ENCODE data around the gene MRPS15. TPM values are rescaled to one million over a fixed set of nuclear protein-coding genes. Genes with fewer than 3 reads are reported as not detected.

MRPS15 gene
- total RNA-seq, 1 experiment from 2014 or later = 213 TPM

- H3K4me3 ChIP-seq (ENCODE audit: low read length) = no peak overlapping the region
- peaks cover 40% of the 10 kb centered on the region for H3K27me3 ChIP-seq (ENCODE audit: low read length)
- ChIA-PET CTCF (no interaction called here), POLR2A (ENCODE audit: unreplicated experiment) (no interaction called here)
- H3K27ac ChIP-seq (ENCODE audit: low read length) = no peak overlapping the region
- no TSS peak for BruUV-seq (replicated peaks)
- no peaks in the 10 kb centered on the region for H4K20me1 ChIP-seq (ENCODE audit: low read length)
- no peak overlapping the region for H3K9ac ChIP-seq (ENCODE audit: low read length)
- TF ChIP-seq EZH2phosphoT487 (IDR thresholded peaks at IDR 0.05; ENCODE audit: borderline replicate concordance, low read length) = no peak
- H3K4me1 ChIP-seq (ENCODE audit: insufficient read depth, low read length) = no peaks in the 10 kb centered on the region
- no peaks in the 10 kb centered on the region for H3K79me2 ChIP-seq (ENCODE audit: low read length)
- H3F3A ChIP-seq (ENCODE audit: low read length, unreplicated experiment) = no peaks in the 10 kb centered on the region
- no peaks in the 10 kb centered on the region for H3K9me2 ChIP-seq (replicated peaks; ENCODE audit: low read length)
- intact Hi-C loops (cut with micrococcal nuclease) = no loop called here
- no peak overlapping the region for H3K4me2 ChIP-seq (ENCODE audit: low read length)
- H2AFZ ChIP-seq (ENCODE audit: low read length) = no peak overlapping the region
- no peak for ATAC-seq
- no peak for DNase-seq
- no peaks in the 10 kb centered on the region for H3K9me3 ChIP-seq (ENCODE audit: low read length)
- no peaks in the 10 kb centered on the region for H3K36me3 ChIP-seq (ENCODE audit: low read depth, low read length)
Measured at GRCh38 chr1:36497207-36497606, 33.0 kb upstream of the MRPS15 start.

GRCh38 chr1:36494971-36495370 lies 30.8 kb upstream of the MRPS15 start:
- Histone ChIP-seq H3K4me2 (ENCODE audit: low read length) (no peak overlapping the region), H3K4me3 (ENCODE audit: low read length) (no peak overlapping the region), H3K9ac (ENCODE audit: low read length) (no peak overlapping the region), H3K79me2 (ENCODE audit: low read length) (no peaks in the 10 kb centered on the region), H3K36me3 (ENCODE audit: low read depth, low read length) (no peaks in the 10 kb centered on the region), H3K9me3 (ENCODE audit: low read length) (no peaks in the 10 kb centered on the region), H3K4me1 (ENCODE audit: insufficient read depth, low read length) (no peaks in the 10 kb centered on the region), H3K27me3 (ENCODE audit: low read length) (peaks cover 48% of the 10 kb centered on the region), H4K20me1 (ENCODE audit: low read length) (no peaks in the 10 kb centered on the region), H2AFZ (ENCODE audit: low read length) (no peak overlapping the region), H3F3A (ENCODE audit: low read length, unreplicated experiment) (no peaks in the 10 kb centered on the region), H3K9me2 (replicated peaks; ENCODE audit: low read length) (no peaks in the 10 kb centered on the region), H3K27ac (ENCODE audit: low read length) (no peak overlapping the region)
- intact Hi-C loops (cut with micrococcal nuclease) = no loop called here
- DNase-seq = no peak
- ChIA-PET CTCF (no interaction called here), POLR2A (ENCODE audit: unreplicated experiment) (no interaction called here)
- no peak for ATAC-seq
- no TSS peak for BruUV-seq (replicated peaks)
- TF ChIP-seq EZH2 (IDR thresholded peaks at IDR 0.05; ENCODE audit: low read length, unreplicated experiment) (no peak), CTCF (conservative IDR thresholded peaks at IDR 0.05; ENCODE audit: low read depth, low read length) (no peak), EZH2phosphoT487 (IDR thresholded peaks at IDR 0.05; ENCODE audit: borderline replicate concordance, low read length) (no peak)

GRCh38 chr1:36493524-36493923 lies 29.3 kb upstream of the MRPS15 start:
- Histone ChIP-seq H3K27me3 (ENCODE audit: low read length) (peaks cover 48% of the 10 kb centered on the region), H4K20me1 (ENCODE audit: low read length) (no peaks in the 10 kb centered on the region), H3K9me2 (replicated peaks; ENCODE audit: low read length) (no peaks in the 10 kb centered on the region), H3K27ac (ENCODE audit: low read length) (no peak overlapping the region), H3K79me2 (ENCODE audit: low read length) (no peaks in the 10 kb centered on the region), H3F3A (ENCODE audit: low read length, unreplicated experiment) (no peaks in the 10 kb centered on the region), H3K9ac (ENCODE audit: low read length) (no peak overlapping the region), H3K4me2 (ENCODE audit: low read length) (no peak overlapping the region), H3K9me3 (ENCODE audit: low read length) (no peaks in the 10 kb centered on the region), H3K4me1 (ENCODE audit: insufficient read depth, low read length) (no peaks in the 10 kb centered on the region), H3K36me3 (ENCODE audit: low read depth, low read length) (no peaks in the 10 kb centered on the region), H3K4me3 (ENCODE audit: low read length) (no peak overlapping the region), H2AFZ (ENCODE audit: low read length) (no peak overlapping the region)
- POLR2A ChIA-PET (ENCODE audit: unreplicated experiment) = no interaction called here
- CTCF ChIA-PET = no interaction called here
- intact Hi-C loops (cut with micrococcal nuclease) = no loop called here
- BruUV-seq (replicated peaks) = no TSS peak
- no peak for DNase-seq
- no peak for TF ChIP-seq EZH2phosphoT487 (IDR thresholded peaks at IDR 0.05; ENCODE audit: borderline replicate concordance, low read length)
- no peak for TF ChIP-seq EZH2 (IDR thresholded peaks at IDR 0.05; ENCODE audit: low read length, unreplicated experiment)
- no peak for TF ChIP-seq CTCF (conservative IDR thresholded peaks at IDR 0.05; ENCODE audit: low read depth, low read length)
- no peak for ATAC-seq
